HG02973 (cell line): Measurements from ENCODE around the gene CADM3.

Experiments
- ATAC-seq: cut with Tn5 transposase; IDR thresholded peaks from one replicate; pipeline ENCODE4 v1.9.1; 2021; ENCODE audit warnings: moderate library complexity; ENCODE audit not compliant: unreplicated experiment

CADM3 gene

GRCh38 chr1:159171254-159171687 is at the start of gene CADM3:
Gene CADM3, plus strand, starts transcription at chr1:159171615. Its CDS starts 151 bp downstream, at chr1:159171766.
- ATAC-seq, result no peak

- peak; percentile 77 for ATAC-seq
These were observed 49.3 kb upstream of the CADM3 start for GRCh38 chr1:159122005-159122621.

- ATAC-seq, result no peak
These were observed 47.8 kb upstream of the CADM3 start for GRCh38 chr1:159123587-159123986.

- ATAC-seq, result no peak
These were observed 39.0 kb upstream of the CADM3 start for GRCh38 chr1:159132271-159132881.

GRCh38 chr1:159140474-159140873 is 30.9 kb upstream of the CADM3 start:
- ATAC-seq, result no peak

GRCh38 chr1:159141584-159142390 is 29.6 kb upstream of the CADM3 start:
- ATAC-seq, result no peak

- no peak for ATAC-seq
These were observed 29.1 kb upstream of the CADM3 start for GRCh38 chr1:159142391-159142663.

GRCh38 chr1:159142726-159143510 is 28.5 kb upstream of the CADM3 start:
- ATAC-seq, result no peak

GRCh38 chr1:159144571-159144970 is 26.8 kb upstream of the CADM3 start:
- ATAC-seq, result no peak

- no peak for ATAC-seq
These were observed 24.4 kb upstream of the CADM3 start for GRCh38 chr1:159146980-159147379.

- no peak for ATAC-seq
These were observed 19.4 kb upstream of the CADM3 start for GRCh38 chr1:159152031-159152430.

GRCh38 chr1:159161001-159161718 is 10.3 kb upstream of the CADM3 start:
- ATAC-seq, result peak; percentile 94

GRCh38 chr1:159161719-159162026 is 9.7 kb upstream of the CADM3 start:
- no peak for ATAC-seq

- no peak for ATAC-seq
These were observed 8.7 kb upstream of the CADM3 start for GRCh38 chr1:159162516-159163265.

GRCh38 chr1:159163614-159164228 is 7.7 kb upstream of the CADM3 start:
- ATAC-seq, result no peak

GRCh38 chr1:159168043-159168442 is 3.4 kb upstream of the CADM3 start:
- ATAC-seq, result no peak

GRCh38 chr1:159170639-159171038 is 776 bp upstream of the CADM3 start:
- no peak for ATAC-seq

- ATAC-seq, result no peak
These were observed 480 bp downstream of the CADM3 start for GRCh38 chr1:159171688-159172501.
